CD4-positive, alpha-beta T cell (primary cell): Measurements from ENCODE around the gene CCNQ. TPM values are rescaled to one million over a fixed set of nuclear protein-coding genes. Genes with fewer than 3 reads are reported as not detected.

Source experiments
- ATAC-seq: fragments of 200-7000 bp; cut with Tn5 transposase; one replicate; pipeline ENCODE4 v1.10.0; 2022; ENCODE audit warnings: mild to moderate bottlenecking; ENCODE audit not compliant: poor library complexity
- CTCF ChIA-PET: fragments of 350-600 bp; sonication (Branson Sonifier 250); formaldehyde crosslinking; loops from one replicate; lab custom pipeline; 2021; ENCODE audit warnings: antibody characterized with exemption, inconsistent platforms; lab: Charles Lee
- POLR2A ChIA-PET: fragments of 350-600 bp; sonication (Branson Sonifier 250); formaldehyde crosslinking; loops from one replicate; lab custom pipeline; 2021; ENCODE audit warnings: antibody characterized with exemption, inconsistent platforms; lab: Charles Lee
- DNase-seq, 14 experiments: peaks; one replicate each; pipeline ENCODE4 v3.0.0-alpha.2; 2013 to 2020; ENCODE audit warnings: mixed read lengths in 2 of 14
- H3K27ac ChIP-seq, 2 donors: one replicate each; pipeline versions ENCODE4 v1.5.1 to v1.7.0; 2013; ENCODE audit warnings: low read length in 2 of 2, low read depth in 1 of 2, mild to moderate bottlenecking in 1 of 2
- H3K27me3 ChIP-seq, 2 experiments: 1 replicate in 1 of 2; 2 replicates in 1 of 2; pipeline versions ENCODE4 v1.6.1 to v1.7.0; 2013; ENCODE audit warnings: low read length in 2 of 2, control low read depth in 1 of 2, mild to moderate bottlenecking in 1 of 2, moderate library complexity in 1 of 2; ENCODE audit not compliant: insufficient read depth in 2 of 2, control insufficient read depth in 1 of 2
- H3K36me3 ChIP-seq: one replicate; pipeline ENCODE4 v1.6.1; 2013; ENCODE audit warnings: low read length, control low read depth; ENCODE audit not compliant: insufficient read depth
- H3K4me1 ChIP-seq: one replicate; pipeline ENCODE4 v1.6.1; 2013; ENCODE audit warnings: low read length, control low read depth; ENCODE audit not compliant: insufficient read depth
- H3K4me3 ChIP-seq: one replicate; pipeline ENCODE4 v1.5.1; 2013; ENCODE audit warnings: mild to moderate bottlenecking, low read length, moderate library complexity
- H3K9me3 ChIP-seq, 2 experiments: 1 replicate in 1 of 2; 2 replicates in 1 of 2; pipeline versions ENCODE4 v1.6.1 to v1.7.0; 2013; ENCODE audit warnings: low read length in 2 of 2, mild to moderate bottlenecking in 2 of 2, control low read depth in 1 of 2, moderate library complexity in 1 of 2; ENCODE audit not compliant: control insufficient read depth in 1 of 2, insufficient read depth in 1 of 2
- H3K27ac Mint-ChIP-seq: one replicate; pipeline ENCODE4 v1.8.0; 2020; ENCODE audit warnings: mixed read lengths
- H3K27me3 Mint-ChIP-seq: one replicate; pipeline ENCODE4 v1.8.0; 2021; ENCODE audit warnings: mixed read lengths
- H3K36me3 Mint-ChIP-seq: one replicate; pipeline ENCODE4 v1.8.0; 2021; ENCODE audit warnings: low read depth, mixed read lengths
- H3K4me1 Mint-ChIP-seq: one replicate; pipeline ENCODE4 v1.8.0; 2021; ENCODE audit warnings: low read depth, mixed read lengths
- H3K4me3 Mint-ChIP-seq: one replicate; pipeline ENCODE4 v1.8.0; 2020; ENCODE audit warnings: mild to moderate bottlenecking, mixed read lengths
- H3K9me3 Mint-ChIP-seq: one replicate; pipeline ENCODE4 v1.8.0; 2020; ENCODE audit warnings: mixed read lengths
- intact Hi-C, 2 experiments: fragments of 100-400 bp; cut with DNase I in 1 of 2; cut with micrococcal nuclease in 1 of 2; formaldehyde crosslinking; loops; one replicate each; pipeline versions ENCODE4 v1.15.1 to v1.9.0; 2023 to 2025; cut with DNase I, micrococcal nuclease
- total RNA-seq, 174 experiments: library from RNA in 2 of 174; stranded (reverse) in 2 of 174; gene quantifications; one replicate each; pipeline ENCODE4 v1.2.3 and lab custom pipeline; 2021 to 2026
- TF ChIP-seq, protein P1 (sequence below): fragments of 200-600 bp; IDR thresholded peaks from one replicate; pipeline ENCODE4 v1.8.0; 2022; ENCODE audit warnings: antibody characterized with exemption, mild to moderate bottlenecking

Gene CCNQ
- total RNA-seq, 2 experiments from 2014 or later: 13.9 to 14.1 TPM

- Mint-ChIP-seq H3K4me3 (no peak overlapping the region), H3K27me3 (no peaks in the 10 kb centered on the region), H3K36me3 (no peaks in the 10 kb centered on the region), H3K9me3 (no peaks in the 10 kb centered on the region), H3K4me1 (peaks cover 4% of the 10 kb centered on the region), H3K27ac (no peak overlapping the region)
- ChIA-PET CTCF (no interaction called here), POLR2A (no interaction called here)
- Histone ChIP-seq H3K36me3 (no peaks in the 10 kb centered on the region), H3K4me3 (no peak overlapping the region), H3K27ac (no peak overlapping the region), H3K27me3 (no peaks in the 10 kb centered on the region), H3K9me3 (no peaks in the 10 kb centered on the region), H3K4me1 (no peaks in the 10 kb centered on the region)
- DNase-seq: no peak
- no peak for ATAC-seq
- intact Hi-C loops: no loop called here
- TF ChIP-seq, protein P1, sequence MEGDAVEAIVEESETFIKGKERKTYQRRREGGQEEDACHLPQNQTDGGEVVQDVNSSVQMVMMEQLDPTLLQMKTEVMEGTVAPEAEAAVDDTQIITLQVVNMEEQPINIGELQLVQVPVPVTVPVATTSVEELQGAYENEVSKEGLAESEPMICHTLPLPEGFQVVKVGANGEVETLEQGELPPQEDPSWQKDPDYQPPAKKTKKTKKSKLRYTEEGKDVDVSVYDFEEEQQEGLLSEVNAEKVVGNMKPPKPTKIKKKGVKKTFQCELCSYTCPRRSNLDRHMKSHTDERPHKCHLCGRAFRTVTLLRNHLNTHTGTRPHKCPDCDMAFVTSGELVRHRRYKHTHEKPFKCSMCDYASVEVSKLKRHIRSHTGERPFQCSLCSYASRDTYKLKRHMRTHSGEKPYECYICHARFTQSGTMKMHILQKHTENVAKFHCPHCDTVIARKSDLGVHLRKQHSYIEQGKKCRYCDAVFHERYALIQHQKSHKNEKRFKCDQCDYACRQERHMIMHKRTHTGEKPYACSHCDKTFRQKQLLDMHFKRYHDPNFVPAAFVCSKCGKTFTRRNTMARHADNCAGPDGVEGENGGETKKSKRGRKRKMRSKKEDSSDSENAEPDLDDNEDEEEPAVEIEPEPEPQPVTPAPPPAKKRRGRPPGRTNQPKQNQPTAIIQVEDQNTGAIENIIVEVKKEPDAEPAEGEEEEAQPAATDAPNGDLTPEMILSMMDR: no peak
These were observed 30.4 kb downstream of the CCNQ start for GRCh38 chrX:153568451-153569011.

DNA sequence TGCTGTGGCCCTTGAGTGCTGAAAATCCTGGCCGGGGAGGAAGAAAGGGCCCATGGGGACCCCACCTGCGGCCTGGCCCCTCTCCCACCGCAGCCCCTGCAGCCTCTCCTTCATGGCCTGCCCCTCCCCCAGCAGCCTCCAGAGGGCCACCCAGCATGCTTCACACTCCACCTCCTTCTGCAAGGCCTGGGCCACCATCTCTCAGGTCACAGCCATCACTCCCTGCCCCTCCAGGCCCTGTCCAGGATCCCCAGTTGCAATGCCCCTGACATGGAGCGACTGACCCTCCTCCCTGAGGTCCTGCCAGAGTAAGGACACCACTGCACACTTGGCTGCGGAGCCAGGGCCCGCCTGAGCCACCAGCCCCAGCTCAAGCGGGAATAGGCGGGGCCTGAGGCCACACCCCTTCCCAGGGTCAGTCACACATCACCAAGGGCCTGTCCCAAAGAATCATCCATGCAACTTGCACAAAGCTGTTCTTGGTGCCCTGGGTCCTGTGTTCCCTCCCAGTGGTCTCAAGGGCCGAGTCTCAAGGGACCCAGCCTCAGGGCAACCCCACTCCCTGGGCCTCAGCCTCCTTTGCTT is 32.9 kb downstream of the CCNQ start:
- Histone ChIP-seq H3K27ac (no peak overlapping the region), H3K4me3 (no peak overlapping the region), H3K27me3 (no peaks in the 10 kb centered on the region), H3K36me3 (no peaks in the 10 kb centered on the region), H3K4me1 (no peaks in the 10 kb centered on the region), H3K9me3 (no peaks in the 10 kb centered on the region)
- ATAC-seq (no peak), DNase-seq (no peak)
- intact Hi-C loops: no loop called here
- H3K4me3 Mint-ChIP-seq: no peak overlapping the region
- peaks cover under 1% of the 10 kb centered on the region for H3K4me1 Mint-ChIP-seq
- TF ChIP-seq, protein P1: no peak
- ChIA-PET CTCF (no interaction called here), POLR2A (no interaction called here)
- H3K36me3 Mint-ChIP-seq: no peaks in the 10 kb centered on the region
- no peaks in the 10 kb centered on the region for H3K9me3 Mint-ChIP-seq
- H3K27me3 Mint-ChIP-seq: no peaks in the 10 kb centered on the region
- H3K27ac Mint-ChIP-seq: no peak overlapping the region

- Histone ChIP-seq H3K36me3 (no peaks in the 10 kb centered on the region), H3K27ac (no peak overlapping the region), H3K4me1 (no peaks in the 10 kb centered on the region), H3K27me3 (no peaks in the 10 kb centered on the region), H3K9me3 (no peaks in the 10 kb centered on the region), H3K4me3 (no peak overlapping the region)
- Mint-ChIP-seq H3K27me3 (no peaks in the 10 kb centered on the region), H3K9me3 (no peaks in the 10 kb centered on the region), H3K4me3 (no peak overlapping the region), H3K36me3 (no peaks in the 10 kb centered on the region), H3K4me1 (no peaks in the 10 kb centered on the region), H3K27ac (no peak overlapping the region)
- DNase-seq (no peak), ATAC-seq (no peak)
- TF ChIP-seq, protein P1: no peak
- CTCF ChIA-PET: no interaction called here
- intact Hi-C loops: no loop called here
- POLR2A ChIA-PET: no interaction called here
These were observed 34.8 kb downstream of the CCNQ start for GRCh38 chrX:153564047-153564606.
